ENCODE data around the gene LHX4.

Gene LHX4

GRCh38 chr1:180215856-180216625 is 14.0 kb upstream of the LHX4 start:
- Histone ChIP-seq H3K79me2 (ENCODE audit: control insufficient read depth, insufficient read depth, low read length) (no peaks in the 10 kb centered on the region), H2BK120ac (ENCODE audit: low read depth, low read length) (no peak overlapping the region), H3K18ac (ENCODE audit: low read length) (no peak overlapping the region), H2AK5ac (ENCODE audit: low read length) (no peak overlapping the region), H3K56ac (ENCODE audit: low read length) (no peak overlapping the region), H3K4ac (ENCODE audit: low read depth, low read length) (no peak overlapping the region), H3K9ac (ENCODE audit: low read length) (no peak overlapping the region), H3K23ac (ENCODE audit: low read length) (no peak overlapping the region), H3K27ac (ENCODE audit: low read depth, low read length) (no peak overlapping the region), H3K27me3 (ENCODE audit: insufficient read depth, low read length, poor library complexity) (no peaks in the 10 kb centered on the region), H3K4me3 (ENCODE audit: low read length) (no peak overlapping the region), H3K4me2 (ENCODE audit: low read length) (no peak overlapping the region), H3K79me1 (ENCODE audit: low read length) (no peaks in the 10 kb centered on the region), H3K36me3 (ENCODE audit: control insufficient read depth, insufficient read depth, low read length) (no peaks in the 10 kb centered on the region), H4K5ac (ENCODE audit: low read length) (no peak overlapping the region), H4K8ac (ENCODE audit: low read depth, low read length) (no peak overlapping the region), H3K4me1 (ENCODE audit: control insufficient read depth, low read depth, low read length) (peaks cover 3% of the 10 kb centered on the region), H2BK15ac (replicated peaks; ENCODE audit: low read depth) (no peak overlapping the region), H2BK5ac (ENCODE audit: low read length) (no peak overlapping the region)
- no CpG with 5 or more reads among the region's 22 CpGs for WGBS (ENCODE audit: extremely low coverage, insufficient coverage, low lambda C conversion rate)
- no peak for DNase-seq

GRCh38 chr1:180217006-180217405 is 13.1 kb upstream of the LHX4 start:
- Histone ChIP-seq H3K23ac (ENCODE audit: low read length) (no peak overlapping the region), H3K27ac (ENCODE audit: low read depth, low read length) (no peak overlapping the region), H3K4ac (ENCODE audit: low read depth, low read length) (no peak overlapping the region), H2BK5ac (ENCODE audit: low read length) (no peak overlapping the region), H3K79me1 (ENCODE audit: low read length) (no peaks in the 10 kb centered on the region), H3K56ac (ENCODE audit: low read length) (no peak overlapping the region), H3K4me2 (ENCODE audit: low read length) (no peak overlapping the region), H2AK5ac (ENCODE audit: low read length) (no peak overlapping the region), H3K4me3 (ENCODE audit: low read length) (no peak overlapping the region), H3K27me3 (ENCODE audit: insufficient read depth, low read length, poor library complexity) (no peaks in the 10 kb centered on the region), H3K4me1 (ENCODE audit: control insufficient read depth, low read depth, low read length) (peaks cover 3% of the 10 kb centered on the region), H3K18ac (ENCODE audit: low read length) (no peak overlapping the region), H3K36me3 (ENCODE audit: control insufficient read depth, insufficient read depth, low read length) (no peaks in the 10 kb centered on the region), H4K8ac (ENCODE audit: low read depth, low read length) (no peak overlapping the region), H3K9ac (ENCODE audit: low read length) (no peak overlapping the region), H2BK120ac (ENCODE audit: low read depth, low read length) (no peak overlapping the region), H2BK15ac (replicated peaks; ENCODE audit: low read depth) (no peak overlapping the region), H4K5ac (ENCODE audit: low read length) (no peak overlapping the region), H3K79me2 (ENCODE audit: control insufficient read depth, insufficient read depth, low read length) (no peaks in the 10 kb centered on the region)
- no peak for DNase-seq
- no CpG with 5 or more reads among the region's 7 CpGs for WGBS (ENCODE audit: extremely low coverage, insufficient coverage, low lambda C conversion rate)

GRCh38 chr1:180218806-180219765 is 11.0 kb upstream of the LHX4 start:
- Histone ChIP-seq H3K4ac (ENCODE audit: low read depth, low read length) (no peak overlapping the region), H2BK15ac (replicated peaks; ENCODE audit: low read depth) (no peak overlapping the region), H3K56ac (ENCODE audit: low read length) (no peak overlapping the region), H3K27me3 (ENCODE audit: insufficient read depth, low read length, poor library complexity) (no peaks in the 10 kb centered on the region), H2BK120ac (ENCODE audit: low read depth, low read length) (no peak overlapping the region), H4K5ac (ENCODE audit: low read length) (no peak overlapping the region), H4K8ac (ENCODE audit: low read depth, low read length) (no peak overlapping the region), H3K18ac (ENCODE audit: low read length) (no peak overlapping the region), H2AK5ac (ENCODE audit: low read length) (no peak overlapping the region), H3K9ac (ENCODE audit: low read length) (no peak overlapping the region), H3K27ac (ENCODE audit: low read depth, low read length) (no peak overlapping the region), H3K79me1 (ENCODE audit: low read length) (no peaks in the 10 kb centered on the region), H3K4me1 (ENCODE audit: control insufficient read depth, low read depth, low read length) (no peaks in the 10 kb centered on the region), H3K4me2 (ENCODE audit: low read length) (no peak overlapping the region), H3K36me3 (ENCODE audit: control insufficient read depth, insufficient read depth, low read length) (no peaks in the 10 kb centered on the region), H3K23ac (ENCODE audit: low read length) (no peak overlapping the region), H2BK5ac (ENCODE audit: low read length) (no peak overlapping the region), H3K79me2 (ENCODE audit: control insufficient read depth, insufficient read depth, low read length) (no peaks in the 10 kb centered on the region), H3K4me3 (ENCODE audit: low read length) (no peak overlapping the region)
- no peak for DNase-seq
- no CpG with 5 or more reads among the region's 20 CpGs for WGBS (ENCODE audit: extremely low coverage, insufficient coverage, low lambda C conversion rate)

- Histone ChIP-seq H3K27me3 (ENCODE audit: insufficient read depth, low read length, poor library complexity) (peaks cover 1% of the 10 kb centered on the region), H2BK120ac (ENCODE audit: low read depth, low read length) (no peak overlapping the region), H3K9ac (ENCODE audit: low read length) (no peak overlapping the region), H4K5ac (ENCODE audit: low read length) (no peak overlapping the region), H3K56ac (ENCODE audit: low read length) (no peak overlapping the region), H3K4ac (ENCODE audit: low read depth, low read length) (no peak overlapping the region), H3K4me2 (ENCODE audit: low read length) (no peak overlapping the region), H3K27ac (ENCODE audit: low read depth, low read length) (no peak overlapping the region), H3K79me1 (ENCODE audit: low read length) (no peaks in the 10 kb centered on the region), H3K23ac (ENCODE audit: low read length) (no peak overlapping the region), H4K8ac (ENCODE audit: low read depth, low read length) (no peak overlapping the region), H3K4me1 (ENCODE audit: control insufficient read depth, low read depth, low read length) (no peaks in the 10 kb centered on the region), H2AK5ac (ENCODE audit: low read length) (no peak overlapping the region), H3K18ac (ENCODE audit: low read length) (no peak overlapping the region), H2BK5ac (ENCODE audit: low read length) (no peak overlapping the region), H3K36me3 (ENCODE audit: control insufficient read depth, insufficient read depth, low read length) (no peaks in the 10 kb centered on the region), H3K4me3 (ENCODE audit: low read length) (no peak overlapping the region), H2BK15ac (replicated peaks; ENCODE audit: low read depth) (no peak overlapping the region), H3K79me2 (ENCODE audit: control insufficient read depth, insufficient read depth, low read length) (no peaks in the 10 kb centered on the region)
- WGBS (ENCODE audit: extremely low coverage, insufficient coverage, low lambda C conversion rate) = no CpG with 5 or more reads among the region's 11 CpGs
- DNase-seq = no peak
Measured at GRCh38 chr1:180219776-180220175, 10.3 kb upstream of the LHX4 start.

GRCh38 chr1:180221462-180221861 is 8.6 kb upstream of the LHX4 start:
- Histone ChIP-seq H3K79me1 (ENCODE audit: low read length) (no peaks in the 10 kb centered on the region), H3K4me1 (ENCODE audit: control insufficient read depth, low read depth, low read length) (no peaks in the 10 kb centered on the region), H3K4ac (ENCODE audit: low read depth, low read length) (no peak overlapping the region), H2AK5ac (ENCODE audit: low read length) (no peak overlapping the region), H2BK15ac (replicated peaks; ENCODE audit: low read depth) (no peak overlapping the region), H4K8ac (ENCODE audit: low read depth, low read length) (no peak overlapping the region), H4K5ac (ENCODE audit: low read length) (no peak overlapping the region), H3K27me3 (ENCODE audit: insufficient read depth, low read length, poor library complexity) (peaks cover 1% of the 10 kb centered on the region), H2BK5ac (ENCODE audit: low read length) (no peak overlapping the region), H3K23ac (ENCODE audit: low read length) (no peak overlapping the region), H3K79me2 (ENCODE audit: control insufficient read depth, insufficient read depth, low read length) (no peaks in the 10 kb centered on the region), H3K4me2 (ENCODE audit: low read length) (no peak overlapping the region), H3K36me3 (ENCODE audit: control insufficient read depth, insufficient read depth, low read length) (no peaks in the 10 kb centered on the region), H3K4me3 (ENCODE audit: low read length) (no peak overlapping the region), H3K9ac (ENCODE audit: low read length) (no peak overlapping the region), H3K18ac (ENCODE audit: low read length) (no peak overlapping the region), H2BK120ac (ENCODE audit: low read depth, low read length) (no peak overlapping the region), H3K56ac (ENCODE audit: low read length) (no peak overlapping the region), H3K27ac (ENCODE audit: low read depth, low read length) (no peak overlapping the region)
- DNase-seq = no peak
- no CpG with 5 or more reads among the region's 6 CpGs for WGBS (ENCODE audit: extremely low coverage, insufficient coverage, low lambda C conversion rate)

Data from mesendoderm (in vitro differentiated cells).